ENCODE results near the gene PRSS12.
"Not testable (repeated sequence)": the region's sequence is repeated elsewhere in the genome, so short reads cannot be mapped to it uniquely, and the experiment has no call there.

The PRSS12 gene

GRCh38 chr4:118395057-118395644 is 42.3 kb upstream of the PRSS12 start:
- no peaks in the 10 kb centered on the region for H3K36me3 ChIP-seq (ENCODE audit: insufficient read depth, insufficient read length, low read length)
- no peaks in the 10 kb centered on the region; the same call in 1 of the 2 replicates for H3K9me3 ChIP-seq (ENCODE audit: insufficient read depth, low read length)
- H3K27me3 ChIP-seq (ENCODE audit: insufficient read depth, insufficient read length), result no peaks in the 10 kb centered on the region
- no peak overlapping the region for H3K9ac ChIP-seq (ENCODE audit: insufficient read length, low read depth)
- TF ChIP-seq SUZ12 (IDR thresholded peaks at IDR 0.05; ENCODE audit: extremely low read depth, insufficient read depth, insufficient read length) (no peak), ZNF274 (IDR thresholded peaks at IDR 0.05; ENCODE audit: low read depth, low read length) (no peak), YY1 (IDR thresholded peaks at IDR 0.05; ENCODE audit: insufficient read depth, insufficient read length) (no peak)
- DNase-seq (ENCODE audit: low read depth, low spot score), result no peak
- no peak overlapping the region for H3K4me3 ChIP-seq (ENCODE audit: insufficient read length, low read depth)
- H3K4me1 ChIP-seq (ENCODE audit: insufficient read depth, insufficient read length), result no peaks in the 10 kb centered on the region

DNA sequence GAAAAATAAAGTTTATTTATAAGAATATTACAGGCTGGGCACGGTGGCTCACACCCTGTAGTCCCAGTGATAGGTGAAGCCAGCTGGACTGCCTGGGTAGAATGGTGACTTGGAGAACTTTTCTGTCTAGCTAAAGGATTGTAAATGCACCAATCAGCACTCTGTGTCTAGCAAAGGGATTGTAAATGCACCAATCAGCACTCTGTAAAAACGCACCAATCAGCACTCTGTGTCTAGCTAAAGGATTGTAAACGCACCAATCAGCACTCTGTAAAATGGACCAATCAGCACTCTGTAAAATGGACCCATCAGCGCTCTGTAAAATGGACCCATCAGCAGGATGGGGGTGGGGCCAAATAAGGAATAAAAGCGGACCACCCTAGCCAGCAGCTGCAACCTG is 39.7 kb upstream of the PRSS12 start:
- not testable (repeated sequence) for H3K36me3 ChIP-seq (ENCODE audit: insufficient read depth, insufficient read length, low read length); H3K9ac ChIP-seq (ENCODE audit: insufficient read length, low read depth); H3K4me1 ChIP-seq (ENCODE audit: insufficient read depth, insufficient read length); DNase-seq (ENCODE audit: low read depth, low spot score); H3K27me3 ChIP-seq (ENCODE audit: insufficient read depth, insufficient read length); H3K9me3 ChIP-seq (ENCODE audit: insufficient read depth, low read length); H3K4me3 ChIP-seq (ENCODE audit: insufficient read length, low read depth)

- Histone ChIP-seq H3K36me3 (ENCODE audit: insufficient read depth, insufficient read length, low read length) (no peaks in the 10 kb centered on the region), H3K9ac (ENCODE audit: insufficient read length, low read depth) (no peak overlapping the region), H3K4me3 (ENCODE audit: insufficient read length, low read depth) (no peak overlapping the region), H3K9me3 (ENCODE audit: insufficient read depth, low read length) (peaks cover 9% of the 10 kb centered on the region), H3K4me1 (ENCODE audit: insufficient read depth, insufficient read length) (no peaks in the 10 kb centered on the region), H3K27me3 (ENCODE audit: insufficient read depth, insufficient read length) (no peaks in the 10 kb centered on the region)
- DNase-seq (ENCODE audit: low read depth, low spot score), result no peak
- TF ChIP-seq SUZ12 (IDR thresholded peaks at IDR 0.05; ENCODE audit: extremely low read depth, insufficient read depth, insufficient read length) (no peak), YY1 (IDR thresholded peaks at IDR 0.05; ENCODE audit: insufficient read depth, insufficient read length) (no peak), ZNF274 (IDR thresholded peaks at IDR 0.05; ENCODE audit: low read depth, low read length) (no peak)
Observed at GRCh38 chr4:118390121-118390520, 37.3 kb upstream of the PRSS12 start.

- Histone ChIP-seq H3K4me1 (ENCODE audit: insufficient read depth, insufficient read length) (no peaks in the 10 kb centered on the region), H3K4me3 (ENCODE audit: insufficient read length, low read depth) (no peak overlapping the region), H3K27me3 (ENCODE audit: insufficient read depth, insufficient read length) (no peaks in the 10 kb centered on the region), H3K9ac (ENCODE audit: insufficient read length, low read depth) (no peak overlapping the region), H3K36me3 (ENCODE audit: insufficient read depth, insufficient read length, low read length) (no peaks in the 10 kb centered on the region), H3K9me3 (ENCODE audit: insufficient read depth, low read length) (peaks cover 9% of the 10 kb centered on the region)
- no peak for DNase-seq (ENCODE audit: low read depth, low spot score)
- TF ChIP-seq YY1 (IDR thresholded peaks at IDR 0.05; ENCODE audit: insufficient read depth, insufficient read length) (no peak), SUZ12 (IDR thresholded peaks at IDR 0.05; ENCODE audit: extremely low read depth, insufficient read depth, insufficient read length) (no peak), ZNF274 (IDR thresholded peaks at IDR 0.05; ENCODE audit: low read depth, low read length) (no peak)
Observed at GRCh38 chr4:118389721-118390120, 36.9 kb upstream of the PRSS12 start.

DNA sequence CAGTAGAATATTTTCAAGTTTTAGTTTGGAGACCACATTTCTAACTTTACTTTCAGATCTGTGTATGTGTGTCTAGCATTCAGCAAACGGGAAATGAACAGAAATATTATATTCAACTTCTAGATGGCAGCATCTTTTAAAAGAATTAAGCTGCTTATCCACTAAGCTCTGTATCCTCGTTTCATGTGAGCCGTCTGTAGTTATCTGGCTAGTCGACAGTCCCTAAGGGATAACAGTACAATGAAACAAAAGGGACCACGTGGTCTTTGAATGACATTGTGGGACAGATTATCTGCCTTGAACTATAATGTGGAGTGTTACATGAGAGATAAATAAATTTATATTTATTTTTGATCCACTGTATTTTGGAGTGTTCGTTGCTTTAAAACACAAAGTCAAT is 35.8 kb upstream of the PRSS12 start:
- peaks cover 9% of the 10 kb centered on the region for H3K9me3 ChIP-seq (ENCODE audit: insufficient read depth, low read length)
- no peak overlapping the region for H3K9ac ChIP-seq (ENCODE audit: insufficient read length, low read depth)
- no peaks in the 10 kb centered on the region for H3K27me3 ChIP-seq (ENCODE audit: insufficient read depth, insufficient read length)
- DNase-seq (ENCODE audit: low read depth, low spot score), result no peak
- no peaks in the 10 kb centered on the region for H3K36me3 ChIP-seq (ENCODE audit: insufficient read depth, insufficient read length, low read length)
- no peaks in the 10 kb centered on the region for H3K4me1 ChIP-seq (ENCODE audit: insufficient read depth, insufficient read length)
- TF ChIP-seq SUZ12 (IDR thresholded peaks at IDR 0.05; ENCODE audit: extremely low read depth, insufficient read depth, insufficient read length), result no peak
- no peak for TF ChIP-seq ZNF274 (IDR thresholded peaks at IDR 0.05; ENCODE audit: low read depth, low read length)
- TF ChIP-seq YY1 (IDR thresholded peaks at IDR 0.05; ENCODE audit: insufficient read depth, insufficient read length), result no peak
- no peak overlapping the region for H3K4me3 ChIP-seq (ENCODE audit: insufficient read length, low read depth)

DNA sequence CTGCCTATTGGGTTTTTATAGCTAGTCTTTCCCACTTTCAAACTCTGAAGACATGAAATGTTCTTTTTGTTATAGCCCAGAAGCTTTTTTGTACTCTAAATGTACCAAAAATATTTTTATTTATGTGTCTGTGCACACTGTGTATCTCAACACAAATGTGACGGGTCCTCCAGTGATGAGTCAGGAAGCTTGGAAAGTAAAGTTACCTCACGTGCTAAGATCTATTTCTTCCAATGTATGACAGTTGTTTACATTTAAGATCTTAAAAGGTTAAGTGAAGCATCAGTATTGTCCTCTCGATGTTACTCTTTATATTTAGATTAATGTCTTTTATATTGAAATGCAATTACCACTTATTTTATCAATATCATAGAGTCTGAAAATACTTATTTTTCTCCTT is 29.1 kb upstream of the PRSS12 start:
- H3K9ac ChIP-seq (ENCODE audit: insufficient read length, low read depth), result no peak overlapping the region
- H3K9me3 ChIP-seq (ENCODE audit: insufficient read depth, low read length), result peaks cover 6% of the 10 kb centered on the region
- no peak for DNase-seq (ENCODE audit: low read depth, low spot score)
- H3K36me3 ChIP-seq (ENCODE audit: insufficient read depth, insufficient read length, low read length), result no peaks in the 10 kb centered on the region
- H3K4me1 ChIP-seq (ENCODE audit: insufficient read depth, insufficient read length), result no peaks in the 10 kb centered on the region
- no peaks in the 10 kb centered on the region for H3K27me3 ChIP-seq (ENCODE audit: insufficient read depth, insufficient read length)
- no peak overlapping the region for H3K4me3 ChIP-seq (ENCODE audit: insufficient read length, low read depth)
- no peak for TF ChIP-seq YY1 (IDR thresholded peaks at IDR 0.05; ENCODE audit: insufficient read depth, insufficient read length)
- TF ChIP-seq SUZ12 (IDR thresholded peaks at IDR 0.05; ENCODE audit: extremely low read depth, insufficient read depth, insufficient read length), result no peak
- no peak for TF ChIP-seq ZNF274 (IDR thresholded peaks at IDR 0.05; ENCODE audit: low read depth, low read length)

DNA sequence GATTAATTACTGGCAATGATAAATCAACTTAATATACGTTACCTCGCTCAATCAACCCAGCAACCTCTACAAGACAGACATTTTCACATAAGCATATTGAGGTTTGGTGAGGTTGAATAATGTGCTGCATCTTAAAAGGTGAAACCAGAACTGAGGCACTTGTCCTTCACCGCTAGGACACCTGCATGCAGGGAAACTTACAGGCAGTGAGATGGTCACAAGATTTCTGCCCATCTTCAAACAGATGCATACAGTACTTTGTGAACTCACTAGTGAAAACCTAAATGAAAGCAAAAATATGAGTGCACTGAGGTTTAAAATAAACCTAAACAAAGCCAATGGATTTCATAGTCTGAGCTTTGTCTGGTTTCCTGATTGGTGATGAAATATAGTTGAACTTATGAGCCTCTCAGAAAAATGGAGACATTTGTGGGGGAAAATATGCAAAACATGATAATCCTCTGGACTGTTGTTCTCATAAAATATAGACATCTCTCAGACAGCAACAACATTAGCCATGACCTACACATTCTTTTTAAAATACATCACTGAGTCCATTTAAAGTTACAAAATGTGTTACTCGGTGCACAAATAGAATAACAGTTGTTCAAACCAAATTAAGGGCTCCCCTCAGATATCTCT is 20.9 kb upstream of the PRSS12 start:
- no peak for DNase-seq (ENCODE audit: low read depth, low spot score)
- Histone ChIP-seq H3K4me3 (ENCODE audit: insufficient read length, low read depth) (no peak overlapping the region), H3K27me3 (ENCODE audit: insufficient read depth, insufficient read length) (no peaks in the 10 kb centered on the region), H3K36me3 (ENCODE audit: insufficient read depth, insufficient read length, low read length) (no peaks in the 10 kb centered on the region), H3K9me3 (ENCODE audit: insufficient read depth, low read length) (no peaks in the 10 kb centered on the region; the same call in 1 of the 2 replicates), H3K4me1 (ENCODE audit: insufficient read depth, insufficient read length) (no peaks in the 10 kb centered on the region), H3K9ac (ENCODE audit: insufficient read length, low read depth) (no peak overlapping the region)
- TF ChIP-seq YY1 (IDR thresholded peaks at IDR 0.05; ENCODE audit: insufficient read depth, insufficient read length) (no peak), SUZ12 (IDR thresholded peaks at IDR 0.05; ENCODE audit: extremely low read depth, insufficient read depth, insufficient read length) (no peak), ZNF274 (IDR thresholded peaks at IDR 0.05; ENCODE audit: low read depth, low read length) (no peak)
